ENCODE data around the gene CNPPD1.

The CNPPD1 gene

GRCh38 chr2:219131744-219132143 is 45.0 kb downstream of the CNPPD1 start:
- Histone ChIP-seq H3K36me3 (ENCODE audit: control insufficient read depth in 1 of 2, insufficient read depth in 2 of 2, low read length in 2 of 2) (peaks cover 0 to 2% of the 10 kb centered on the region in 2 donors), H3K4me3 (ENCODE audit: low read depth in 1 of 2, low read length in 2 of 2) (no peak overlapping the region), H3K27ac (ENCODE audit: low read depth, low read length) (no peak overlapping the region), H3K9me3 (ENCODE audit: control insufficient read depth in 1 of 2, low read length in 2 of 2) (no peaks in the 10 kb centered on the region), H3K27me3 (ENCODE audit: control insufficient read depth in 1 of 2, insufficient read depth in 2 of 2, low read length in 2 of 2) (no peaks in the 10 kb centered on the region), H3K9ac (ENCODE audit: low read depth in 1 of 2, low read length in 2 of 2) (no peak overlapping the region), H3K4me1 (ENCODE audit: control insufficient read depth in 1 of 2, insufficient read depth in 2 of 2, low read length in 2 of 2) (peaks cover 17 to 25% of the 10 kb centered on the region in 2 donors)

GRCh38 chr2:219131327-219131726 is 45.4 kb downstream of the CNPPD1 start:
- H3K9me3 ChIP-seq (ENCODE audit: control insufficient read depth in 1 of 2, low read length in 2 of 2): no peaks in the 10 kb centered on the region
- peaks cover 20 to 29% of the 10 kb centered on the region in 2 donors for H3K4me1 ChIP-seq (ENCODE audit: control insufficient read depth in 1 of 2, insufficient read depth in 2 of 2, low read length in 2 of 2)
- no peak overlapping the region for H3K4me3 ChIP-seq (ENCODE audit: low read depth in 1 of 2, low read length in 2 of 2)
- no peak overlapping the region for H3K27ac ChIP-seq (ENCODE audit: low read depth, low read length)
- H3K9ac ChIP-seq (ENCODE audit: low read depth in 1 of 2, low read length in 2 of 2): no peak overlapping the region
- H3K36me3 ChIP-seq (ENCODE audit: control insufficient read depth in 1 of 2, insufficient read depth in 2 of 2, low read length in 2 of 2): peaks cover 0 to 2% of the 10 kb centered on the region in 2 donors
- H3K27me3 ChIP-seq (ENCODE audit: control insufficient read depth in 1 of 2, insufficient read depth in 2 of 2, low read length in 2 of 2): no peaks in the 10 kb centered on the region

- peaks cover 0 to 2% of the 10 kb centered on the region in 2 donors for H3K36me3 ChIP-seq (ENCODE audit: control insufficient read depth in 1 of 2, insufficient read depth in 2 of 2, low read length in 2 of 2)
- H3K9ac ChIP-seq (ENCODE audit: low read depth in 1 of 2, low read length in 2 of 2): no peak overlapping the region
- no peak overlapping the region for H3K27ac ChIP-seq (ENCODE audit: low read depth, low read length)
- peaks cover 37 to 46% of the 10 kb centered on the region in 2 donors for H3K4me1 ChIP-seq (ENCODE audit: control insufficient read depth in 1 of 2, insufficient read depth in 2 of 2, low read length in 2 of 2)
- no peaks in the 10 kb centered on the region for H3K9me3 ChIP-seq (ENCODE audit: control insufficient read depth in 1 of 2, low read length in 2 of 2)
- H3K4me3 ChIP-seq (ENCODE audit: low read depth in 1 of 2, low read length in 2 of 2): no peak overlapping the region
- H3K27me3 ChIP-seq (ENCODE audit: control insufficient read depth in 1 of 2, insufficient read depth in 2 of 2, low read length in 2 of 2): no peaks in the 10 kb centered on the region
Measured at GRCh38 chr2:219129589-219129988, 47.1 kb downstream of the CNPPD1 start.

GRCh38 chr2:219128396-219128795 is 48.3 kb downstream of the CNPPD1 start:
- Histone ChIP-seq H3K4me1 (ENCODE audit: control insufficient read depth in 1 of 2, insufficient read depth in 2 of 2, low read length in 2 of 2) (peaks cover 48 to 58% of the 10 kb centered on the region in 2 donors), H3K36me3 (ENCODE audit: control insufficient read depth in 1 of 2, insufficient read depth in 2 of 2, low read length in 2 of 2) (no peaks in the 10 kb centered on the region), H3K27ac (ENCODE audit: low read depth, low read length) (no peak overlapping the region), H3K9me3 (ENCODE audit: control insufficient read depth in 1 of 2, low read length in 2 of 2) (no peaks in the 10 kb centered on the region), H3K27me3 (ENCODE audit: control insufficient read depth in 1 of 2, insufficient read depth in 2 of 2, low read length in 2 of 2) (no peaks in the 10 kb centered on the region), H3K9ac (ENCODE audit: low read depth in 1 of 2, low read length in 2 of 2) (no peak overlapping the region), H3K4me3 (ENCODE audit: low read depth in 1 of 2, low read length in 2 of 2) (no peak overlapping the region)

GRCh38 chr2:219127037-219127635 is 49.6 kb downstream of the CNPPD1 start:
- H3K4me3 ChIP-seq (ENCODE audit: low read depth in 1 of 2, low read length in 2 of 2): no peak overlapping the region
- peaks cover 61 to 71% of the 10 kb centered on the region in 2 donors for H3K4me1 ChIP-seq (ENCODE audit: control insufficient read depth in 1 of 2, insufficient read depth in 2 of 2, low read length in 2 of 2)
- no peaks in the 10 kb centered on the region for H3K36me3 ChIP-seq (ENCODE audit: control insufficient read depth in 1 of 2, insufficient read depth in 2 of 2, low read length in 2 of 2)
- H3K27me3 ChIP-seq (ENCODE audit: control insufficient read depth in 1 of 2, insufficient read depth in 2 of 2, low read length in 2 of 2): no peaks in the 10 kb centered on the region
- H3K9me3 ChIP-seq (ENCODE audit: control insufficient read depth in 1 of 2, low read length in 2 of 2): no peaks in the 10 kb centered on the region
- H3K27ac ChIP-seq (ENCODE audit: low read depth, low read length): peak overlapping the region; percentile 23
- H3K9ac ChIP-seq (ENCODE audit: low read depth in 1 of 2, low read length in 2 of 2): no peak overlapping the region

GRCh38 chr2:219126555-219126954 is 50.2 kb downstream of the CNPPD1 start:
- Histone ChIP-seq H3K9ac (ENCODE audit: low read depth in 1 of 2, low read length in 2 of 2) (no peak overlapping the region), H3K4me1 (ENCODE audit: control insufficient read depth in 1 of 2, insufficient read depth in 2 of 2, low read length in 2 of 2) (peaks cover 66 to 75% of the 10 kb centered on the region in 2 donors)

GRCh38 chr2:219125886-219126270 is 50.8 kb downstream of the CNPPD1 start:
- Histone ChIP-seq H3K27ac (ENCODE audit: low read depth, low read length) (peak overlapping the region; percentile 23), H3K36me3 (ENCODE audit: control insufficient read depth in 1 of 2, insufficient read depth in 2 of 2, low read length in 2 of 2) (no peaks in the 10 kb centered on the region), H3K9ac (ENCODE audit: low read depth in 1 of 2, low read length in 2 of 2) (peak overlapping the region in 1 of 2 donors; percentile 31), H3K9me3 (ENCODE audit: control insufficient read depth in 1 of 2, low read length in 2 of 2) (no peaks in the 10 kb centered on the region), H3K27me3 (ENCODE audit: control insufficient read depth in 1 of 2, insufficient read depth in 2 of 2, low read length in 2 of 2) (no peaks in the 10 kb centered on the region), H3K4me1 (ENCODE audit: control insufficient read depth in 1 of 2, insufficient read depth in 2 of 2, low read length in 2 of 2) (peaks cover 69 to 75% of the 10 kb centered on the region in 2 donors), H3K4me3 (ENCODE audit: low read depth in 1 of 2, low read length in 2 of 2) (no peak overlapping the region)

More at GRCh38 chr2:219126555-219126954, 50.2 kb downstream of the CNPPD1 start:
- no peaks in the 10 kb centered on the region for H3K27me3 ChIP-seq (ENCODE audit: control insufficient read depth in 1 of 2, insufficient read depth in 2 of 2, low read length in 2 of 2)
- no peaks in the 10 kb centered on the region for H3K9me3 ChIP-seq (ENCODE audit: control insufficient read depth in 1 of 2, low read length in 2 of 2)
- H3K36me3 ChIP-seq (ENCODE audit: control insufficient read depth in 1 of 2, insufficient read depth in 2 of 2, low read length in 2 of 2): no peaks in the 10 kb centered on the region
- H3K27ac ChIP-seq (ENCODE audit: low read depth, low read length): peak overlapping the region; percentile 23
- H3K4me3 ChIP-seq (ENCODE audit: low read depth in 1 of 2, low read length in 2 of 2): no peak overlapping the region

GRCh38 chr2:219125225-219125885 is 51.4 kb downstream of the CNPPD1 start:
- Histone ChIP-seq H3K27me3 (ENCODE audit: control insufficient read depth in 1 of 2, insufficient read depth in 2 of 2, low read length in 2 of 2) (no peaks in the 10 kb centered on the region), H3K9me3 (ENCODE audit: control insufficient read depth in 1 of 2, low read length in 2 of 2) (no peaks in the 10 kb centered on the region), H3K27ac (ENCODE audit: low read depth, low read length) (peak overlapping the region; percentile 23), H3K4me1 (ENCODE audit: control insufficient read depth in 1 of 2, insufficient read depth in 2 of 2, low read length in 2 of 2) (peaks cover 69 to 75% of the 10 kb centered on the region in 2 donors), H3K36me3 (ENCODE audit: control insufficient read depth in 1 of 2, insufficient read depth in 2 of 2, low read length in 2 of 2) (no peaks in the 10 kb centered on the region), H3K4me3 (ENCODE audit: low read depth in 1 of 2, low read length in 2 of 2) (no peak overlapping the region), H3K9ac (ENCODE audit: low read depth in 1 of 2, low read length in 2 of 2) (peak overlapping the region in 1 of 2 donors; percentile 31)

- H3K27ac ChIP-seq (ENCODE audit: low read depth, low read length): peak overlapping the region; percentile 43
- no peak overlapping the region for H3K4me3 ChIP-seq (ENCODE audit: low read depth in 1 of 2, low read length in 2 of 2)
- peak overlapping the region; percentile 12 to 30 for H3K9ac ChIP-seq (ENCODE audit: low read depth in 1 of 2, low read length in 2 of 2)
- H3K9me3 ChIP-seq (ENCODE audit: control insufficient read depth in 1 of 2, low read length in 2 of 2): no peaks in the 10 kb centered on the region
- peaks cover 69 to 75% of the 10 kb centered on the region in 2 donors for H3K4me1 ChIP-seq (ENCODE audit: control insufficient read depth in 1 of 2, insufficient read depth in 2 of 2, low read length in 2 of 2)
- no peaks in the 10 kb centered on the region for H3K27me3 ChIP-seq (ENCODE audit: control insufficient read depth in 1 of 2, insufficient read depth in 2 of 2, low read length in 2 of 2)
- no peaks in the 10 kb centered on the region for H3K36me3 ChIP-seq (ENCODE audit: control insufficient read depth in 1 of 2, insufficient read depth in 2 of 2, low read length in 2 of 2)
Measured at GRCh38 chr2:219124381-219125110, 52.2 kb downstream of the CNPPD1 start.
